ENCODE results near the gene ZNF599.
"Not testable (repeated sequence)": the region's sequence is repeated elsewhere in the genome, so short reads cannot be mapped to it uniquely, and the experiment has no call there.

ZNF599 gene

GRCh38 chr19:34772697-34773554, at the start of gene ZNF599:
Gene ZNF599, minus strand, starts transcription at chr19:34773215. Its CDS starts 374 bp downstream, at chr19:34772841.
- DNase-seq (ENCODE audit: low read depth in 2 of 3, low spot score in 1 of 3), result peak; percentile 77 to 89 (median 87)

DNA sequence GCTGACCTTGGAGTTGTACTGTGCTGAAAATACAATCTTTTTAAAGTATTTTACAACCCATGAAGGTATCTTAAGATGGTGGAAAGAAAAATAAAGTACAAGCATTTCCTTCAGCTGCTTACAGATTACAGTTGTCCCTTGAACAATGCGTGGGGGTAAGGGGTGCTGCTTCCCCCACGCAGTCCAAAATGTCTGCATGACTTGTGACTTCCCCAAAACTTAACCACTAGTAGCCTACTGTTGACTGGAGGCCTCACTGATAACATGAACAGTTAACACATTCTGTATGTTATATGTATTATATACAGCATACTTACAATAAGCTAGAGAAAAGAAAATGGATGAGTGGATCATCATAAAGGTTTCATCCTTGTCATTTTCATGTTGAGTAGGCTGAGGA, 45.3 kb upstream of the ZNF599 start:
- DNase-seq (ENCODE audit: low read depth in 2 of 3, low spot score in 1 of 3), result no peak

DNA sequence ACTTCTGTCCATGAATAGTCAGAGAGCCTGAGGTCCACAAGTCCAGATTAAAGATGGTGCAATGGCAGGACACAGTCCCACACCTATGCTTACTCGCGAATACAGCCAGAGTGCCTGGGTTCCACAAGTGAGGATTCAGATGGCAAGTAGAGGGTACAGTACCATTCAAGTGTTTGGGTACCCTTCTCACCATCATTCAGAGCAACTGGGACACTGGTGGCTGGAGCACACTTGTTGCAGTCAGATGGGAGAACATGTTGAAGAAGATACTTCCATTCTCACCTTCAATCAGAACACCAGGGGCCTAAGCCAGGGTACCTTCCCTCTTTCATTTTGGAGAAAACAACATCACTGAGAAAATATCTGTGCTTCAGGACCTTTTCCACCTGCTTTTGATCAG, 43.7 kb upstream of the ZNF599 start:
- DNase-seq (ENCODE audit: low read depth in 2 of 3, low spot score in 1 of 3), result no peak

GRCh38 chr19:34808566-34808965, 35.6 kb upstream of the ZNF599 start:
- no peak for DNase-seq (ENCODE audit: low read depth in 2 of 3, low spot score in 1 of 3)

DNA sequence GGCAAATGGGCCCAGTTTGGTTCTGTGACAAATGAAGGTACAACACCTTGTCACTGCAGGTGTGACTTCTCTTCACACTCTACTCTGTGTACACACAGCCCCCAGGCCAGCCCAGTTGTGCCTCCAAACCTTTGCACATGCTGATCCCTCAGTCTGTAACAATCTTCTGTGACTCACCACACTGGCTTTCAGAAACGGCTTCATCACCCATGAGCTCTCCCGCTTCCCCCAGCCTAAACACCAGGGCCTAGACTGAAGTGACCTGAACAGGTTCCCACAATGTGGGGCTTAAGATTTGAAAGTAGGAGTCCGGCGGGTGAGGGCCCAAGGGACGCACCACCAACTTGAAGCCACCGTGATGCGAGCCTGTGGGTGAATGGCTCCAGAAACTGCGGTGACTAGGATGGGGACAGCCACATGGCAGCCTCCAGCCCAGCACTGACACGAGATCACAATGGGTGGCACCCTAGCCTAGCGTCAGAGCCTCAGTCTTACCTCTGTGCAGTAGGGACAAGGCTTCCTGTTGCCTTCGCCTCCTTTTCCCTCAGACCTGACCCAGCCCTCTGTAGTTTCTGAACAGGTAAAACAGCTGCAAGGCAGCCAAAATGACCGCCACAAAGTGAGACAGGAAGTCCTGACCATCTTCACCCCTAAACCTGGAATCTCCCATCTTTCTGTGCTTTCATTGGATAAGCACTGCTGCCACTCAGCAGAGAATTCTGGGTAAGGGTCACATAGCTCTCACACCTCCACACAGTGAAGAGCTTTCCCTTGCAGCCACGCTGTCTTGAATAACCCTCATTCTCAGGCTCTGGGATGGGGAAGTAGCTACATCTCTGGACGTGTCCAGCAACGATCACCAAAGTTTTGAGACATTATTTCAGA, 34.2 kb upstream of the ZNF599 start:
- DNase-seq (ENCODE audit: low read depth in 2 of 3, low spot score in 1 of 3), result no peak

DNA sequence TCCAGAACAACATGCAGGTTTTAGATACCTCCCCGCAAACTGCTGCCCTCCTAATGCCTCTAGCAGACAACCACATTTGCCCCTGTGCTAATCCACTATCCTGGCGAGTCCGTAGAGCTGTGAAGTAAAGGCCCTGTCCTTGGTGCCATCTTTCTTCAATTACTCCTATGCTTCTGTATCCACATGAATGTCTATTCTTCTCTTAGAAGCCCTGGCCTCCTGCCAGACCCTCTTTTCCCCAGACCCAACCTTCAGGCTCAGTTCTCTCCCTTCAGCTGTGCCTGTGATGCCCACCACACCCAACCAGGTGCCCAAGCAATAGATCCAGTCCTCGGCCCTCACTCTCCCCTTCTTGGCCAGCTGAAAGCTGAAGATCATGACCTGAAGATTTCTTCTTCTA, 31.1 kb upstream of the ZNF599 start:
- DNase-seq (ENCODE audit: low read depth in 2 of 3, low spot score in 1 of 3), result no peak

DNA sequence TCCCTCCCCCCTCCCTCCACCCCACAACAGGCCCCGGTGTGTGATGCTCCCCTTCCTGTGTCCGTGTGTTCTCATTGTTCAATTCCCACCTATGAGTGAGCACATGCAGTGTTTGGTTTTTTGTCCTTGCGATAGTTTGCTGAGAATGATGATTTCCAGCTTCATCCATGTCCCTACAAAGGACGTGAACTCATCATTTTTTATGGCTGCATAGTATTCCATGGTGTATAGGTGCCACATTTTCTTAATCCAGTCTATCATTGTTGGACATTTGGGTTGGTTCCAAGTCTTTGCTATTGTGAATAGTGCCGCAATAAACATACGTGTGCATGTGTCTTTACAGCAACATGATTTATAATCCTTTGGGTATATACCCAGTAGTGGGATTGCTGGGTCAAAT, 23.9 kb upstream of the ZNF599 start:
- not testable (repeated sequence) for DNase-seq (ENCODE audit: low read depth in 2 of 3, low spot score in 1 of 3)

DNA sequence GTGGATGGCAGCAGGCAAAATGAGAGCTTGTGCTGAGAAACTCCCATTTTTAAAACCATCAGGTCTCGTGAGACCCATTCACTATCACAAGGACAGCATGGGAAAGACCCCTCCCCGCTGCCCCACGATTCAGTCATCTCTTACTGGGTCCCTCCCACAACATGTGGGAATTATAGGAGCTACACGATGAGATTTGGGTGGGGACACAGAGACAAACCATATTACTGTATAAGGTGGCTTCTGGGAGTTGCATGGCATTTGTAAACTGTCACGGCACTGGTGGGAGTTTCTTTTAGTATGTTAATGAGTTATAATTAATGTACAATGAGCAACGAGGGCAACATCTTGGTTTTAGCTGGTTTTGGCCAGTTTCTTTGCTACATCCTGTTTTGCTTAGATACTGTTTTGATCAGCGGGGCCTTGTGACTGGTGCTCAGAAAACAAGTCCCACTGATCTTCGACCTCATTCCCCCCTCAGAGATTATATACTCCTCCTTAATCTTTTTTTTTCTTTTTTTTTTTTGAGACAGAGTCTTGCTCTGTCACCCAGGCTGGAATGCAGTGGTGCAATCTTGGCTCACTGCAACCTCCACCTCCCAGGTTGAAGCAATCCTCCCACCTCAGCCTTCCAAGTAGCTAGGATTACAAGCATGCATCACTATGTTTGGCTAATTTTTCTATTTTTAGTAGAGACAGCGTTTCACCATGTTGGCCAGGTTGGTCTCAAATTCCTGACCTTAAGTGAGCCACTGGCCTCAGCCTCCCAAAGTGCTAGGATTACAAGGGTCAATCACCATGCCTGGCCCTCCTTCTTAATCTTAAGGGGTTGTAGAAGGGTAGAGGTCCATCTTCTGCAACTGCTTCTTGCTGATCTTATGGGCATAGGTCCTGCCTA, 21.3 kb upstream of the ZNF599 start:
- DNase-seq (ENCODE audit: low read depth in 2 of 3, low spot score in 1 of 3), result no peak

DNA sequence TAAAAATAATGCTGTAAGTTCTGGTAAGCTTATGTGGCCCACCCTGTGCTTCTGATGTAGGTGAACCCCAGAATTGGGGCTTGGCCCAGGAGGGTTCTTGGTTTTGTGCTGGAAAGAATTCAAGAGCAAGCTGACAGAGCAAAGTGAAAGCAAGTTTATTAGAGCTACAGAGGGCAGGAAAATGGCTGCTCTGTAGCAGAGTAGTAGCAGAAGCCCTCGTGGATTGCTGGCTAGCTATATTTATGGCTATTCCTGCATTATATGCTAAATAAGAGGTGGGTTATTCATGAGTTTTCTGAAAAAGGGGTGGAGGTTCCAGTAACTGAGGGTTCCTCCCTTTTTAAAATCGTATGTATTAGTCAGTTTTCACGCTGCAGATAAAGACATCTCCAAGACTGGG, 20.6 kb upstream of the ZNF599 start:
- DNase-seq (ENCODE audit: low read depth in 2 of 3, low spot score in 1 of 3), result no peak

DNA sequence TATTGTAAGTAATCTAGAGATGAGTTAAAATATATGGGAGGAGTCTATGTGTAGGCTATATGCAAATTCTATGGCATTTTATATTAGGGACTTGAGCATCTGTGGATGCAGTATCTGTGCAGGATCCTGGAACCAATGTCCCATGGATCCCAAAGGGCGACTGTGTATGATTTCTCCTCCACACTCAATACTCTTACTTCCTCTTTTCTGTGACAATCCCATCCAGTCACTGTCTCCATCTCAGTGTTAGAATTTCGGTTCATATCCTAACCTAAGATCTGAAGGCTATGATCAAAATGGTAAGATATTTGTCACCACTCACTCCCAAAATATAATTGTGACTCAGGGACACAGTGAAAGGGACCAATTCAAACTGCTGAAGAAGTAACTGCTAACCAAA, 15.1 kb upstream of the ZNF599 start:
- DNase-seq (ENCODE audit: low read depth in 2 of 3, low spot score in 1 of 3), result no peak

GRCh38 chr19:34787059-34787824, 14.2 kb upstream of the ZNF599 start:
- no peak for DNase-seq (ENCODE audit: low read depth in 2 of 3, low spot score in 1 of 3)

DNA sequence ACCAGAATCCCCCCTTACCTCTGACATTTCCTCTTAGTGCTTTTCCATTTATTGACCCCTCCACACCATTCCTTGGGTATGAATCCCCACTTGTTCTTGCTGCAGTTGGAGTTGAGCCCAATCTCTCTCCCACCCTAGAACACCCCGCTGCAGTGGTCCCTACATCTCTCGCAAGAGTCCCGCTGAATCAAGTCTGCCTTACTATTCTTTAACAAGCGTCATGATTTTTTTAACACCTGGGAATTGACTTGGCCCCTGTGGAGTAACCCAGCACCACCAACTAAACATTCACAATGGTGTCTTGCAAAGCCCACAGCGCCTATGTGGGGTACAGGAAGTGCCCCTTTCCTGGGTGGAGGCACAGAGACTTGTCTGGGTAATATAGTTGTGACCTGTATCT, 13.2 kb upstream of the ZNF599 start:
- no peak for DNase-seq (ENCODE audit: low read depth in 2 of 3, low spot score in 1 of 3)

DNA sequence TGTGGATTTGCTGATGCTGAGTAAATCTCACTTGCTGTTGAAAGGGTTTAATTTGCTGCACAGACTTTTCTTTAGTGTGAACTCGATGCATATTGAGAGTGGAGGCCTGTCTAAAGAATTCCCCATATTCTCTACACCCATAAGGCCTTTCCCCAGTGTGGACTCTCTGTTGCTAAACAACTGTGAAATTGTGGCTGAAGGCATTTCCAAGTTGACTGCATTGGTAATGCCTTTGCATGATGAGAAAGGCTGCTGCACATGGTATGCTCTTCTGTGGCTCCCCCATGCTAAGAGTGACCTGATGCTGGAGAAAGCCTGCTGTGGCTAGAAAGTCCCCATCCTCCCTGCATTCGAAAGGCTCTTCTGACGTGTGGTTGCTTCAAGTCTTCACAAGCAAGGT, 6.6 kb upstream of the ZNF599 start:
- no peak for DNase-seq (ENCODE audit: low read depth in 2 of 3, low spot score in 1 of 3)

GRCh38 chr19:34778342-34778741, 5.3 kb upstream of the ZNF599 start:
- no peak for DNase-seq (ENCODE audit: low read depth in 2 of 3, low spot score in 1 of 3)

- DNase-seq (ENCODE audit: low read depth in 2 of 3, low spot score in 1 of 3), result no peak
Measured at GRCh38 chr19:34774857-34775256, 1.8 kb upstream of the ZNF599 start.

DNA sequence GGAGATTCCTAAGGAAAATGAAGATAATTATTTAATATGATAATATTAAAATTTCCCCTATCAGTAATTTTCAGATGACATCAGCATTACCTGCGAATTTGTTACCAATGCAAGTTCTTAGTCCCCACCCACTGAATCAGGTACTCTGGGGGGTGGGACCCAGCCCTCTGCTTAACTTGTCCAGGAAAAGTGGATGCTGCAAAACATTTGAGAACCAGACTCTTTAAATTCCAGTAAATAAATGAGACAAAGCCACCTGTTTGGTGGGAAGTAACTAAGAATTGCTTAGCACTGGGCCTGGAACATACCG, 495 bp upstream of the ZNF599 start:
- no peak for DNase-seq (ENCODE audit: low read depth in 2 of 3, low spot score in 1 of 3)

GRCh38 chr19:34767951-34768350, 5.1 kb downstream of the ZNF599 start:
- DNase-seq (ENCODE audit: low read depth in 2 of 3, low spot score in 1 of 3), result no peak

DNA sequence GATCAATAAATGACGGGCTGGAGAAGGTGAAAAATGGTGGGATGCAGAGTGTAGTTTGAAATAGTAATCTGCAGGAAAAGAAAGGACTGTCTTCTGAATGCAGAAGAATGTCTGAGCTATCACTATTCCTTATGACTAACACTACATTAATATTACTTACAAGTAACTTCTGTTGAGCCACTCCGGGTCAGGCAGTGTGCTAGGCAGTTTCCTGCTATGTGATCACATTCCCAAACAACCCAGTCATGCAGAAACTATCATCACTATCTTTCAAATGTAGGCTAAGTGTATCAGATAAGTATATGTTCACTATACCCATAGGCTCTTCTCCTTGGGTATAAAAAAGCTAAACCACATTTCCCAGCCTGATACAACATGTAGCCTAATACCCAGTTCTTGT, 6.6 kb downstream of the ZNF599 start:
- DNase-seq (ENCODE audit: low read depth in 2 of 3, low spot score in 1 of 3), result no peak

DNA sequence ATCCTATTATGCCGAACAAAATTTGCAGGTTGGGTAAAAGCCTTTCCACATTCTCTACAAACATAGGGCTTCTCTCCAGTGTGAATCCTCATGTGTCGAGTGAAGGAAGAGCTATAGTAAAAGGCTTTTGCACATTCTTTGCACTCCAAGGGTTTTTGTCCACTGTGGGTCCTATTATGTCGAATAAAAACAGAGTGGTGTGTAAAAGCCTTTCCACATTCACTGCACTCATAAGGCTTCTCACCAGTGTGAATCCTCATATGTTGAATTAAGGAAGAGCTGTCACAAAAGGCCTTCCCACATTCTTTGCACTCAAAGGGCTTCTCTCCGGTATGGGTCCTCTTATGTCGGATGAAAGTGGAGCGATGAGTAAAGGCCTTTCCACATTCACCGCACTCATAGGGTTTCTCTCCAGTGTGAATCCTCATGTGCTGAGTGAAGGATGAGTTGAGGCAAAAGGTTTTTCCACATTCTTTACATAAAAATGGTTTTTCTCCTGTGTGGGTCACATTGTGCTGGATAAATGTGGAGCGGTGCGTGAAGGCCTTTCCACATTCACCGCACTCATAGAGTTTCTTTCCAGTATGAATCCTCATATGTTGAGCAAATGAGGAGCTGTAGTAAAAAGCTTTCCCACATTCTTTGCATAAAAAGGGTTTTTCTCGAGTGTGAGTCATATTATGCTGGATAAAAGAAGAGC, 13.6 kb downstream of the ZNF599 start:
- no peak for DNase-seq (ENCODE audit: low read depth in 2 of 3, low spot score in 1 of 3)

- no peak for DNase-seq (ENCODE audit: low read depth in 2 of 3, low spot score in 1 of 3)
Measured at GRCh38 chr19:34757441-34757840, 15.6 kb downstream of the ZNF599 start.

Data from stimulated activated CD4-positive, alpha-beta T cell treated with anti-CD3 and anti-CD28 coated beads, Interleukin-12 subunit alpha, Interleukin-12 subunit beta, amount 100 ng/mL, for 48 hours (primary cell).